Vagina (tissue), 2 donors: ENCODE results near the gene EEF1E1. TPM values are rescaled to one million over a fixed set of nuclear protein-coding genes. Genes with fewer than 3 reads are reported as not detected.
A peak's percentile ranks its signal among the peaks of the same experiment; 100 is the strongest.

Experiments
- DNase-seq, 2 donors: peaks; one replicate each; pipeline ENCODE4 v3.0.0-alpha.2; 2017; ENCODE audit errors: extremely low spot score in 2 of 2
- H3K27ac ChIP-seq: fragments of 200-600 bp; sonication (generic); one replicate; pipeline ENCODE4 v1.5.1; 2019
- H3K27me3 ChIP-seq: fragments of 200-600 bp; sonication (generic); one replicate; pipeline ENCODE4 v1.5.1; 2019
- H3K36me3 ChIP-seq, 2 donors: fragments of 200-600 bp; sonication (generic); one replicate each; pipeline ENCODE4 v1.5.1; 2017 to 2019
- H3K4me1 ChIP-seq: fragments of 200-600 bp; sonication (generic); one replicate; pipeline ENCODE4 v1.5.1; 2019
- H3K4me3 ChIP-seq, 2 donors: fragments of 200-600 bp; sonication (generic); 1 replicate in 1 of 2; 2 replicates in 1 of 2; pipeline ENCODE4 v1.5.1; 2016 to 2019
- H3K9me3 ChIP-seq: fragments of 200-600 bp; sonication (generic); one replicate; pipeline ENCODE4 v1.5.1; 2019
- CTCF ChIP-seq, 3 experiments: fragments of 450-650 bp in 2 of 3; fragments of 200-600 bp in 1 of 3; sonication (generic) in 1 of 3; IDR thresholded peaks; one replicate each; pipeline ENCODE4 v1.5.1; 2017 to 2019; ENCODE audit warnings: antibody characterized with exemption in 3 of 3, mild to moderate bottlenecking in 2 of 3, moderate library complexity in 2 of 3
- POLR2A ChIP-seq, 2 donors: fragments of 450-650 bp; IDR thresholded peaks; one replicate each; pipeline ENCODE4 v1.6.1; 2017; ENCODE audit warnings: antibody characterized with exemption in 2 of 2, mild to moderate bottlenecking in 2 of 2, moderate library complexity in 2 of 2
- POLR2AphosphoS5 ChIP-seq, 2 donors: sonication (generic); formaldehyde crosslinking; IDR thresholded peaks; one replicate each; pipeline ENCODE4 v1.9.0; 2017; ENCODE audit warnings: antibody characterized with exemption in 2 of 2, mild to moderate bottlenecking in 2 of 2, low read depth in 1 of 2; ENCODE audit not compliant: insufficient read depth in 1 of 2
- intact Hi-C: fragments of 100-400 bp; cut with DNase I; formaldehyde crosslinking; loops from one replicate; pipeline ENCODE4 v1.15.1; 2023
- total RNA-seq: library from RNA; depleted of rRNA; stranded (reverse); fragments of >200 nt; gene quantifications from one replicate; pipeline ENCODE4 v1.2.3, GENCODE V29; 2016

EEF1E1 gene
- total RNA-seq, 1 donor from 2014 or later = 53.0 TPM

GRCh38 chr6:8135276-8135675 lies 32.9 kb upstream of the EEF1E1 start:
- H3K4me3 ChIP-seq = no peak overlapping the region
- intact Hi-C loops = no loop called here
- H3K27me3 ChIP-seq = no peaks in the 10 kb centered on the region
- H3K9me3 ChIP-seq = no peaks in the 10 kb centered on the region
- no peak for TF ChIP-seq POLR2A (IDR thresholded peaks at IDR 0.05)
- TF ChIP-seq CTCF (IDR thresholded peaks at IDR 0.05) = no peak
- no peak for TF ChIP-seq POLR2AphosphoS5 (IDR thresholded peaks at IDR 0.05; ENCODE audit: insufficient read depth in 1 of 2, low read depth in 1 of 2)
- H3K27ac ChIP-seq = no peak overlapping the region
- no peaks in the 10 kb centered on the region for H3K36me3 ChIP-seq
- DNase-seq = no peak
- no peaks in the 10 kb centered on the region for H3K4me1 ChIP-seq

GRCh38 chr6:8132130-8132529 lies 29.8 kb upstream of the EEF1E1 start:
- Histone ChIP-seq H3K36me3 (no peaks in the 10 kb centered on the region), H3K4me1 (no peaks in the 10 kb centered on the region), H3K27ac (no peak overlapping the region), H3K4me3 (no peak overlapping the region), H3K27me3 (no peaks in the 10 kb centered on the region), H3K9me3 (no peaks in the 10 kb centered on the region)
- intact Hi-C loops = no loop called here
- DNase-seq = no peak
- TF ChIP-seq CTCF (IDR thresholded peaks at IDR 0.05) = no peak
- no peak for TF ChIP-seq POLR2AphosphoS5 (IDR thresholded peaks at IDR 0.05; ENCODE audit: insufficient read depth in 1 of 2, low read depth in 1 of 2)
- TF ChIP-seq POLR2A (IDR thresholded peaks at IDR 0.05) = no peak

DNA sequence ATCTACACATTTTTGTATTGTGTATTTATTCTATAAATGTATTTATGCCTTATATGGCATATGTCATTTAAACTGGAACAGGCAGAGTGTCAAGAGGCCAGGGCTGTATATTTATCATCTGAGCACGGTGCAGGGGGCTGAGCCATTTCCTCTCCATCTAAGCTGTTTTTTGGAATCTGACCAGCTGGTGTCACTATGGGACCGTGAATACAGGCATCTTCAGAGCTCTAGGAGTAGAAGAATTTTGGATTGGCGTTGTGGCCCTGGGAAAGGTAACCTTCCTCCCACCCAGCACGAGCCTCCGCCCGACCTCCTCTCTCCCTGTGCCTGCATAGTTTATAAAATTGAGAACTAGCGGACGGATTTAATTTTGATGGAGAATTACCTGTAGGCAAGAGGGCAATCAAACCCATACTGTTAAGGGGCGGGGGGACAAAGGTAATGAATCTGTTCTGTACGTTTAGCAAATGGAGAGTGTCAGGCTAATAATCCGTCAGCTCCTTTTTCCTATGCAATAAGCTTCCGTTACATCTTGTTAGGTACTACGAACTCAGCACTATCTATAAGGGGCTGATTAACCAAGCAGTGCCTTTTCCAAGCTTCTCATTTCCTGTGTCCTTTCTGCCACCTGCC lies 29.0 kb upstream of the EEF1E1 start:
- no peak for TF ChIP-seq POLR2AphosphoS5 (IDR thresholded peaks at IDR 0.05; ENCODE audit: insufficient read depth in 1 of 2, low read depth in 1 of 2)
- TF ChIP-seq CTCF (IDR thresholded peaks at IDR 0.05) = peak in 1 of 3 experiments; percentile 30
- Histone ChIP-seq H3K27me3 (no peaks in the 10 kb centered on the region), H3K4me3 (no peak overlapping the region), H3K36me3 (no peaks in the 10 kb centered on the region), H3K4me1 (no peaks in the 10 kb centered on the region), H3K9me3 (no peaks in the 10 kb centered on the region), H3K27ac (no peak overlapping the region)
- no peak for DNase-seq
- intact Hi-C loops = no loop called here

- Histone ChIP-seq H3K4me3 (no peak overlapping the region), H3K27me3 (no peaks in the 10 kb centered on the region), H3K4me1 (no peaks in the 10 kb centered on the region), H3K9me3 (no peaks in the 10 kb centered on the region), H3K36me3 (no peaks in the 10 kb centered on the region), H3K27ac (no peak overlapping the region)
- no peak for TF ChIP-seq POLR2AphosphoS5 (IDR thresholded peaks at IDR 0.05; ENCODE audit: insufficient read depth in 1 of 2, low read depth in 1 of 2)
- TF ChIP-seq CTCF (IDR thresholded peaks at IDR 0.05) = no peak
- TF ChIP-seq POLR2A (IDR thresholded peaks at IDR 0.05) = no peak
- DNase-seq = no peak
- intact Hi-C loops = no loop called here
Observed at GRCh38 chr6:8130399-8130798, 28.1 kb upstream of the EEF1E1 start.

DNA sequence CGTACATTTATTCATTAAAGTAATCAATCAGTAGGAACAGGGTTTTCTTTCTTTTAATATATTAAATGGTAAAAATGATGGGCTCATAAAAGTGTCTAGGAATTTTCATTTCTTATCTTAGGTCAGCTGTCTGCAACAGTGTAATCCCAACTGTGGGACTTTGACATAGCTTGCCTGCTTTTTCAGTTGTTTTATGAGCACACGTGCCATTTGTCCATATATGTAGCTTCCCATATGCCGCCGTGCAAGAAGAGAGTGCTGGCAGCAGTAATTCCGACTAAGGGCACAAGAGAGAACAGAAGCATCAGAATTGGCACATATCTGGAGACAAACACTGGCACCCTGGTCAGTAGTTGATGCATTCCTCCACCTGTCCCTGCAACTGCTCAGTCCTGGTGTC lies 20.9 kb upstream of the EEF1E1 start:
- TF ChIP-seq POLR2AphosphoS5 (IDR thresholded peaks at IDR 0.05; ENCODE audit: insufficient read depth in 1 of 2, low read depth in 1 of 2) (no peak), POLR2A (IDR thresholded peaks at IDR 0.05) (no peak), CTCF (IDR thresholded peaks at IDR 0.05) (no peak)
- Histone ChIP-seq H3K36me3 (no peaks in the 10 kb centered on the region), H3K9me3 (no peaks in the 10 kb centered on the region), H3K4me3 (no peak overlapping the region), H3K27me3 (no peaks in the 10 kb centered on the region), H3K4me1 (no peaks in the 10 kb centered on the region), H3K27ac (no peak overlapping the region)
- no peak for DNase-seq
- intact Hi-C loops = no loop called here
